ENCODE results near the gene WDR88.

Gene WDR88, protein sequence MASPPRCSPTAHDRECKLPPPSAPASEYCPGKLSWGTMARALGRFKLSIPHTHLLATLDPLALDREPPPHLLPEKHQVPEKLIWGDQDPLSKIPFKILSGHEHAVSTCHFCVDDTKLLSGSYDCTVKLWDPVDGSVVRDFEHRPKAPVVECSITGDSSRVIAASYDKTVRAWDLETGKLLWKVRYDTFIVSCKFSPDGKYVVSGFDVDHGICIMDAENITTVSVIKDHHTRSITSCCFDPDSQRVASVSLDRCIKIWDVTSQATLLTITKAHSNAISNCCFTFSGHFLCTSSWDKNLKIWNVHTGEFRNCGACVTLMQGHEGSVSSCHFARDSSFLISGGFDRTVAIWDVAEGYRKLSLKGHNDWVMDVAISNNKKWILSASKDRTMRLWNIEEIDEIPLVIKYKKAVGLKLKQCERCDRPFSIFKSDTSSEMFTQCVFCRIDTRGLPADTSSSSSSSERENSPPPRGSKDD

DNA sequence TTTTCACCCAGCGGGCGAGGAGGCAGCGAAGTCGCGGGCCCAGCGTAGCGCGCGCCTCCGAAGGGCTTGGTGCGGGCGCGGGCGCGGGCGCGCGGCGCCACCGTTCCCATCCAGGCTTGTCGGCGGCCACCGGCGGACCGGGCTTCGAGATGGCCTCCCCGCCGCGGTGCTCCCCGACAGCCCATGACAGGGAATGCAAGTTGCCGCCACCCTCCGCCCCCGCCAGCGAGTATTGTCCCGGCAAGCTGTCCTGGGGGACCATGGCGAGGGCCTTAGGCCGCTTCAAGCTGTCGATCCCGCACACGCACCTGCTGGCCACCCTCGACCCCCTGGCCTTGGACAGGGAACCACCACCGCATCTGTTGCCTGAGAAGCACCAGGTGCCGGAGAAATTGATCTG is at the start of gene WDR88:
WDR88 (plus strand) TSS at position 94 of the 400 bp plus-strand sequence; CDS start at position 150, 56 bp downstream.
- in situ Hi-C loops (cut with HindIII; ENCODE audit: low sequenced_read_pairs) = no loop called here

DNA sequence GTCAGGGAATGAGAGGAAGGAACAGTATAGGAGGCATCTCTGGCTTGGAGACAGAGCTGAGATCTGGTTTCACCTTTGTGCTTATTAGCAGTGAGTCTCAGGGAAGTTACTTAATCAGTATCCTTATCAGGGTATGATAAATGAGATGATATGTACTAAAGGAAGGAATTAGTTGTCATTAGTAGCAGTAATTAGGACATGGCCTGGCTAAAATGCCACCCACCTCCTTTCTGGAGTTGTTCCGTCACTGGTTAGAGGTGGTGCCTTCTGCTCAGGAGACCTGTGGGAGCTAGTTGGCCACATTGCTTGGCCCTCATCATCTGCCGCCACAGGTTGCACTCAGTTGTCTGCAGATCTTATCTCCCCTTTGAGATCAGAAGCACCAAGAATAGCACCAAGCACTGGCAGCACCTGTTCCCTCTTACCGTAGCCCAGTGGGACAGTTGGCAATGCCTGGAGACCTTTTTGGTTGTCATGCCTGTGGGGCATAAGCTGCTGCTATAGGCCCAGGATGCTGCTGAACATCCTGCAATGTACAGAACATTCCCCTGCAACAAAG is 46.3 kb upstream of the WDR88 start:
- in situ Hi-C loops (cut with HindIII; ENCODE audit: low sequenced_read_pairs) = no loop called here
- TF ChIP-seq, protein P1, sequence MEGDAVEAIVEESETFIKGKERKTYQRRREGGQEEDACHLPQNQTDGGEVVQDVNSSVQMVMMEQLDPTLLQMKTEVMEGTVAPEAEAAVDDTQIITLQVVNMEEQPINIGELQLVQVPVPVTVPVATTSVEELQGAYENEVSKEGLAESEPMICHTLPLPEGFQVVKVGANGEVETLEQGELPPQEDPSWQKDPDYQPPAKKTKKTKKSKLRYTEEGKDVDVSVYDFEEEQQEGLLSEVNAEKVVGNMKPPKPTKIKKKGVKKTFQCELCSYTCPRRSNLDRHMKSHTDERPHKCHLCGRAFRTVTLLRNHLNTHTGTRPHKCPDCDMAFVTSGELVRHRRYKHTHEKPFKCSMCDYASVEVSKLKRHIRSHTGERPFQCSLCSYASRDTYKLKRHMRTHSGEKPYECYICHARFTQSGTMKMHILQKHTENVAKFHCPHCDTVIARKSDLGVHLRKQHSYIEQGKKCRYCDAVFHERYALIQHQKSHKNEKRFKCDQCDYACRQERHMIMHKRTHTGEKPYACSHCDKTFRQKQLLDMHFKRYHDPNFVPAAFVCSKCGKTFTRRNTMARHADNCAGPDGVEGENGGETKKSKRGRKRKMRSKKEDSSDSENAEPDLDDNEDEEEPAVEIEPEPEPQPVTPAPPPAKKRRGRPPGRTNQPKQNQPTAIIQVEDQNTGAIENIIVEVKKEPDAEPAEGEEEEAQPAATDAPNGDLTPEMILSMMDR (IDR thresholded peaks at IDR 0.05; ENCODE audit: low read depth, low read length) = no peak
- DNase-seq (ENCODE audit: low read depth, low spot score) = no peak
- H3K4me3 ChIP-seq (ENCODE audit: low read depth, low read length) = no peak overlapping the region

More for the DNA sequence above, at the start of gene WDR88:
- TF ChIP-seq, protein P1 (IDR thresholded peaks at IDR 0.05; ENCODE audit: low read depth, low read length) = no peak
- no peak within 1 kb of the TSS for H3K4me3 ChIP-seq (ENCODE audit: low read depth, low read length)
- DNase-seq (ENCODE audit: low read depth, low spot score) = no peak

DNA sequence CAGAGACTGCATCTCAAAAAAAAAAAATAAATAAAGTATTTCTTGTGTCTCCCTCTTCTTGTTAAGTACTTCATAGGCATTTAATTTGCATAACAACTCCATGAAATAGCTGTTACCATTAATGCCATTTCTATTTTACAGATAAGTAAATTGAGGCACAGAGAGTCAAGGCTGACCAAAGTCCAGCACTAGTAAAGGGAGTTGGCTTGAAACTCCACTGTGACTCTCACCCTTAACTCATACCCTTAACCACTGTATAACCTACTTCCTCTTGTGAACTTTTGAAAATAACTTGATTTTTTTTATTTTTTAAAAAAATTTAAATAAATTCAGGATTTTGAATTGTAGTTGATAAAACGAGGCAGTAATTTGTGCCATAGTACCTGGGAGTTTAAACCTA is 45.0 kb upstream of the WDR88 start:
- in situ Hi-C loops (cut with HindIII; ENCODE audit: low sequenced_read_pairs) = no loop called here
- TF ChIP-seq, protein P1 (IDR thresholded peaks at IDR 0.05; ENCODE audit: low read depth, low read length) = no peak
- no peak for DNase-seq (ENCODE audit: low read depth, low spot score)

DNA sequence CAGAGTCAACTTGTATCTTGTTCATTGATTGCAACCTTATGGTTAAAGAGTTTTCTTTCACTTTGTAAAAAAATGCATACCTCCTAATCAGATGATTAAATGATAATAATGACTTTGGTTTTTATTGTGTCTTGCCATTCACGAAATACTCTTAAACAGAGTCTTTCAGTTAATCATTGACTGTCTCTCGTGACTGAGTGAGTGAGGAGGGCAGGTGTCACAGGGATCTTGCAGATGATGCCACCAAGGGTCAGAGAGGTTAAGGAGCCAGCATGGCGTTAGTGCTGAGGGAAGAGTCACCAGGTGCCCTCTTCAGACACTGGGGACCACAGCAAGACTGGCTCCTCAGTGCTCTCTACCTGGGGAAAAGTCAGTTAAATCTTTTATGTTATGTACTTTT is 42.9 kb upstream of the WDR88 start:
- H3K4me3 ChIP-seq (ENCODE audit: low read depth, low read length) = no peak overlapping the region
- DNase-seq (ENCODE audit: low read depth, low spot score) = no peak
- TF ChIP-seq, protein P1 (IDR thresholded peaks at IDR 0.05; ENCODE audit: low read depth, low read length) = no peak
- in situ Hi-C loops (cut with HindIII; ENCODE audit: low sequenced_read_pairs) = no loop called here

More for the DNA sequence above, 45.0 kb upstream of the WDR88 start:
- no peak overlapping the region for H3K4me3 ChIP-seq (ENCODE audit: low read depth, low read length)

DNA sequence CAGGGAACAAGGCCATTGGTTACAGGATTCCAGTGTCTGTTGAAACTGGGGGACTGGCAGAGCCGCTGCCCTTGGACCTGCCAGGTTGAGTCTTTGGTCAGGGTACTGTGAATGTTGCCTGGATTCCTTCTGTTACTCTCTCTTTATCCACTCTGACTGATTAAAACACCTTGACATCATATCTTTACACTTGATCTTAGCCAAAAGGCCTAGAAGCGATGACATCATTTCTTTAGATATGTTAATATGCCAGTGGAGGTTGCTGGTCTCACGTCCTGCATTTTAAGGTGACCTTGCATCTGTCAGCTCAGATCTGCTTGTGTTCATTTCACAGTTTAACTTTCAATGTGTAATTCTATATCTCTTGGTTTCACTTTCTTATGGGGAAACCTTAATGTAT is 41.7 kb upstream of the WDR88 start:
- TF ChIP-seq, protein P1 (IDR thresholded peaks at IDR 0.05; ENCODE audit: low read depth, low read length) = no peak
- no peak for DNase-seq (ENCODE audit: low read depth, low spot score)
- in situ Hi-C loops (cut with HindIII; ENCODE audit: low sequenced_read_pairs) = no loop called here
- no peak overlapping the region for H3K4me3 ChIP-seq (ENCODE audit: low read depth, low read length)

DNA sequence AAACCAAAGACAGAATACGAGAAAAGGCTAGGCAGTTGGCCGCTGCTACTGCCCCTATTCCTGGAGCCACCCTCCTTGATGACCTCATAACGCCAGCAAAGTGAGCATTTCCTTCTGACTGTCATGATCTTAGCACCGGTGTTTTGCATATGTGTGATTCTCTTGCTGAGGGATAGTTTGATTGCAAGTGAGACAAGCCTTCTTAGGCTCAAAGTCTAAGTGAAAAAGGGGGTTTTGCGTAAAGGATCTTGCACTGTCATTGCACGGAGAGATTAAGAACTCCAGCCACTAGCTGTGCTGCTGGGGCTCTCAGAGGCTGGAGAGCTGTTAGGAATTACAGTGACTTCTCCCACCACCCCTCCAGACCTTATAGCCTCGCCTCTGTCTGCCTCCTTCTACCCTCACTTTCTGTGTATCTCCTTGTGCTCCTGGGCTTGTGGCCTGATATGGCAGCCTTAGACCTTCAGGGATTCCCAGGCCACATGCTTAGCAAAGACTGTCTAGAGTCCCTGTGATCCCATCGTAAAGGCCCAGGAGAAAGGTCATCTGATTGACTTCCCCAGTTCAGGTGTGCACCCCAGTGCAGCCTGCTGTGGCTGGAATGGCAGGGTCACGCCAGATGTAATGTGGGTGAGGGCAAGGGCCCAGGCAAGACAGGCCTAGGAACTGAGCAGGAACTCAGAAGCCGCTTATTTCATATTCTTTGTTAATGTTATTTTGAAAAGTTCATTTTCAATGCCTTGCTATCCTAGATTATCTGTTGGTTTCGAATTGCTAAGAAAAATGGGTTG is 38.3 kb upstream of the WDR88 start:
- TF ChIP-seq, protein P1 (IDR thresholded peaks at IDR 0.05; ENCODE audit: low read depth, low read length) = no peak
- in situ Hi-C loops (cut with HindIII; ENCODE audit: low sequenced_read_pairs) = no loop called here
- DNase-seq (ENCODE audit: low read depth, low spot score) = no peak
- no peak overlapping the region for H3K4me3 ChIP-seq (ENCODE audit: low read depth, low read length)
